ENCODE results near the gene ZNF414.

ZNF414 gene

DNA sequence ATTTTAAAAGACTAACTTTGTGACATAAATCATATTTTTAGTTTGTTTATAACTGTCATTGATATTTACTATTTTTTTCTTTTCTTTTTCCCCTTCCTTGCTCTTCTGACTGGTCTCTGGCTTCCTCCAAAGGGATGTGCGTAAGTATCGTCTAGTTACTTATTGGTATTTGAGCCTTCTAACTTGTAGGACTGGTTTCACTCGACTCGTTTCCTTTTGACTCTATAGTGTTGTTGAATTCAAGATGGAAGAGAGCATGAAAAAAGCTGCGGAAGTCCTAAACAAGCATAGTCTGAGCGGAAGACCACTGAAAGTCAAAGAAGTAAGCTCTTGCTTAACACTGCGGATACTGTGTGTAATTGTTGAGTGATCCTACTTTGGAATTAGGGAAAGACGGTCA is 50.6 kb downstream of the ZNF414 start:
- no peak for DNase-seq (ENCODE audit: low spot score)

DNA sequence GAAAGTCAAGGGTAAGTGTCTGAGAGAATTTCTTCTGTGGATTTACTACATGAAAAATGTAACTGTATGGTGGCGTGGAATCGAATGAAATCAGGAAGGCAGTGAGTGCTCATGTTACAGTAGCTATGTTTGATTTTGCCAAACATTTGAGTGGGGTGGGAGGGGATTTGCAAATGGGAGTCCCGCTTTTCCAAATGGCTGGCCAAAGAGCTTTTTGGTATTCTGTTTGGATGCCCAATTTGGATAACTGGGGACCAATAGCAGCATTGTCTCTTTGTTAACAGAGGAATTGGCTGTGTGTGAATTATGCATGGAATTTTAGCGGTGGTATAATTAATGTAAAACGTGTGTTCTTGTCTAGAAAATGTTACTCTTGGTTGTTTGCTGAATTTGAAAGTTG is 51.4 kb downstream of the ZNF414 start:
- DNase-seq (ENCODE audit: low spot score), result no peak

DNA sequence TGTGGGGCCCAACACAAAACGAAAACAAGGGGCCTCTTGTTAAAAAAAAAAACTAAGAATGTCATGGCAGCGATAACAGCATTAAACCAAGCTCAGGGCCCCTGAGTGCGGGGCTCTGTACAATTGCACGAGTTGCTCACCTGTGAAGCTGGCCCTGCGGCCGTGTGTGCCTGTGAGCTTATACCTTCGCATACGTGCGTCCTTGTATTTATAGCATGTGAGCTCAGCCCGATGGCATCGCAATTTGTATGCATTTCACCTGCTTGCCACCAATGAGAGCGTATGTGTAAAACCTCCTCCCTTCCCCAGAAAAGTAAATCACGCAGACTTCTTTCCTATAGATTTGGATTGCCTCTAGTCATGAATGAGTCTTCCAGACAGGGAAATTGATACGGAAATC is 52.1 kb downstream of the ZNF414 start:
- DNase-seq (ENCODE audit: low spot score), result no peak

DNA sequence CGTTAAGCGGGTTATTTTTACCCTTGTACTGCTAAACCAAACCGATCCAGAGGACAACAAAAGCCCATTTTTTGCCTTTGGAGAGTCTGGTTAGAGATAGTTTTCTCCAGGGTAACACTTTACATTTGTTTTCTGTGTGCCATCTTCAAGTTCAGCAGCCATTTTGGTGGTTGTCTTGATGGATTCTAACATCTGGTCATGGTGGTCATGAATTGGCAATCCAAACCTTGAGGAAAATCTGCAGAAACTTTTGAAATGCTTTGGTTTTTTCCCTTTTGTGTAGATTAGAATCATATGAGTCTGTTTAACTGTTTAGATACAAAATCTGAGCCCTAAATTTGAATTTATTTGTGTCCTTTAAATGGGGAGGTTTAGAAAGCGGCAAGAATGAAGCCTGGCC is 52.6 kb downstream of the ZNF414 start:
- DNase-seq (ENCODE audit: low spot score), result no peak

DNA sequence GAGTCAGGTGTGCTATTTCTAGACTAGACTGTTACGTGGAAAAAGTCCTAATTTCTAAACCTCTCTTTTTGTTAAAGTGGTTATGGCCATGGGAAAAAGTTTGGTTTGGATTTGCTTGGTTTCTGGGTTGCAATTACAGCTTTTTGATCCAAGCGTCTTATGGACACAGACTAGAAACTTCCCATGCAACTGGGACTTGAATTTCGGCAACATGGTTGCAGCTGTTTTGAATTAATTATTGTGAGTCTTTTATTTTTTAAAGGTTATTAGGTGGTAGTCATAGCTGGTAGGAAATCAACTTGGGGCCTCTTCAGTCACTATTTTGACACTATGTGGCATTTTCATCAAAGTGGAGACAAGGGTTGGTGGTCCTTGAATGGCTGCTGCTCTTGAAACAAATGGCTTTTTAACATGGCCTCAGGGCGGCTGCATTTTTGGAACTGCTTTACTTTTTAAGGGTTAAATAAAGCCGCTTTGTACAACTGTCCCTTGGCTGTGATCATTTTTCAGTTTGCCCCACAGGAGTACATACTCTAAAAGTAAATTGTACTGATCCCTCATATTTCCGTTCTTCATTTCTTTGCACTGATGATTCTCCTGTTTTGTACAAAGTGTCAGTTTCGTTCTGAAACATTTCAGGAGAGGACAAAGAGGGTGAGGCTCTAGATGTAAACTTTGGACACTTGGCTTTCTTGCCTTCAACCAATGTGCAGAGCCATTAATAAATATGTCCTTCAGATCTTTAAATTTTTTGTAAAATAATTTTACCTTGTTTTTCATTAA is 53.3 kb downstream of the ZNF414 start:
- DNase-seq (ENCODE audit: low spot score), result no peak
